Inflammatory macrophage treated with lipopolysaccharide for 1 hour (primary cell): ENCODE data around the gene KCNN2.
A peak's percentile ranks its signal among the peaks of the same experiment; 100 is the strongest.

Source experiments
- DNase-seq, 2 donors: peaks; one replicate each; pipeline ENCODE4 v3.0.0-alpha.2; 2020 to 2022

The KCNN2 gene

GRCh38 chr5:114361724-114362196, at the start of gene KCNN2:
Gene KCNN2 (plus strand): TSS chr5:114362070. CDS start chr5:114362140, 70 bp downstream.
- DNase-seq: no peak

DNA sequence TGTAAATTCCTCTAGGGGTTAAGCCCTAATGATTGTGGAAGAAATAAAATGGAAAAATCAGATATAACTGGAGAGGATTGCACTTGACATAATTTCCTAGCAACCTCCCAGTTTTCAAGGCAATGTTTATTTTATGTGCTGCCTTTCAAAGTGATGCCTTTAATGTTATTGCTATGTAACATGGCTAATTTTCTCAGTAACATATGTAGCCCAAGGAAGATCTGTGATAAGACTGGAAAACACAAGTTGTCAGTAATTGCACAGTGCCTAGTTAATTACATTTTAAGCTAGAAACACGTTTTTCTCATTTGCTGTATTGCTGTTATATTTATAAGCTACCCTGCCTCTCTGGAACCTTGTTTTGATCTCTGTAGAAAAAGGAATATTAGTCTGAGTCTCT, 49.2 kb upstream of the KCNN2 start:
- DNase-seq: no peak

DNA sequence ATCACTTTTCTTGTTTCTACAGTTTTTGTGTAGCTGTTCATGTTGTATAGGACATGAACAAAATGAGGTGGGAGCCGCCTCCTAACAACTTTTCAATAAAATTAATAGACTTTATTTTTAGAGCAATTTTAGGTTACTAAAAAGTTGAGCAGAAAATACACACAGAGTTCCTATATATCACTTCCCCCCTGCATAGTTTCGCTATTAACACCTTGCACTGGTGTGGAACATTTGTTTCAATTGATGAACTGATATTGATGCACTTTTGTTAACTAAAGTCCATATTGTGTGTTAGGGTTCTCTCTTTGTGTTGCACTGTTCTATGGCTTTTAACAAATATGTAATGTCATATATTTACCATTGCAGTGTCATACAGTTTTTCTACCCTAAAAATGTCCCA, 47.8 kb upstream of the KCNN2 start:
- no peak for DNase-seq

DNA sequence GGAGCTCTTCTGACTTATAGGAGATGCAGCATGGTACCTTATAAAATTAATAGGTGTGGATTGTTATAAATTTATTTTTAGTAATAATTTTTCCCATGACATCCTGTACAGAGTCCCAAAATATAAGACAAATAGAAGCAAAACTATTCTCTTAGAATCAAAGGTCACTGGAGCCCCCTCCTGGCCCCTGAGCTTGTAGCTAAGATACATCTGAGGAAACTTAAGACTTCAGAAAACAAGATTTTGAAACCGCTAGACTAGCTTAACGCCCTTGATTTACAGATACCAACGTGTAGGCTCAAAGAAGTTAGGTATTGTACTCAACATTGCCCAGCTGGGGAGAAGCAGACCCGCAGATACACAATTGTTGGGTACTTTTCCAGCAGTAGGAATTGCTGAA, 45.7 kb upstream of the KCNN2 start:
- no peak for DNase-seq

GRCh38 chr5:114317751-114318150, 44.1 kb upstream of the KCNN2 start:
- DNase-seq: no peak

GRCh38 chr5:114319236-114319635, 42.6 kb upstream of the KCNN2 start:
- DNase-seq: no peak

DNA sequence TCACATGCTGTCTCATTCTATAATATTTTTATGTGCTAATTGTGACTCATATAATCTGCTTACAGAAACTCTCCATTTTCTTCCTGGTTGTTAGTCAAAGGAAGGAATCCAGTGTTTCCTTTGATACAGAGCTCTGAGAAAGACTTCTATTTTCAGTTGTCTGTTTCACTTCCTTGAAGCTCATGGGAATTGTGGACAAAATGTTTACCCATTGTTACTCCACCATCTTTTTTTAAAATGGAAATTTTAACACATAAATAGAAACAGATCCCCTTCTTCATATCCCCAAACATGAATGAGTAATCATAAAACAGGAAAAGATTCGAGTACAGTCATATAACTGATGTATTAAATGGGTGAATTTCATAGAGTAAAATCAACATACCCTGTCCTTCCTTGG, 42.0 kb upstream of the KCNN2 start:
- no peak for DNase-seq

DNA sequence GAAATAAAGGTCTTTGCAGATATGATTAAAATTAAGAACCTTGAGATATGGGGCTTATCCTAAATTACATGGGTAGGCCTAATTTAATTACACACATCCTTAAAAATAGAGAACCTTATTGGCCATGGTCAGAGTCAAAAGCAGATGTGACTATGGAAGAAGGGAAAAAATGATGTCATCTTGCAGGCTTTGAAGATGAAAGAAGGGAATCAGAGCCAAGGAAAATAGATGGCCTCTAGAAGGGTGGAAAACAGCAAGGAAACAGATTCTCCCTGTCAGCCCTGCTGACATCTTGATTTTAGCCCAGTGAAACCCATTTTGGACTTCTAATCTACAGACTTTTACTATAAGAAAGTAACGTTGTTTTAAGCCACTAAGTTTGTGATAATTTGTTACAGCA, 37.6 kb upstream of the KCNN2 start:
- DNase-seq: no peak

DNA sequence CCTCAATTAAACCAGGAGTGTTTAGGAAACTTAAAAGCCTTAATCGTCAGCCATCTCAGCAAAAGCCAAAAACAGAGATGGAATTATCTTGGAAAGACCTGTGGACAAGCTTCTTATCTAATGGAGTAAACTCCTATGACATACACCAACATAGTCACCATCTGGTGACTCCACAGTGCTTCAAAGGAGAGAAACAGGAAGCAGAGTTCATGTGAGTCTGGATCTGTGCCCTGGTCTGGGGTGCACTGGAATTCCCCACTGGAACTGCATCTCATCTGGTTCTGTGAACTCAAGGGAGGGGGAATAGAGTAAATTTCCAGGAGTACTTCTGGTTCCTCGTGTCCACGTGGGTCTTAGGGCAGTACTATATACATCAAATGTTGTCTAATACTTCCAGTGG, 36.3 kb upstream of the KCNN2 start:
- DNase-seq: peak; percentile 20 to 56

DNA sequence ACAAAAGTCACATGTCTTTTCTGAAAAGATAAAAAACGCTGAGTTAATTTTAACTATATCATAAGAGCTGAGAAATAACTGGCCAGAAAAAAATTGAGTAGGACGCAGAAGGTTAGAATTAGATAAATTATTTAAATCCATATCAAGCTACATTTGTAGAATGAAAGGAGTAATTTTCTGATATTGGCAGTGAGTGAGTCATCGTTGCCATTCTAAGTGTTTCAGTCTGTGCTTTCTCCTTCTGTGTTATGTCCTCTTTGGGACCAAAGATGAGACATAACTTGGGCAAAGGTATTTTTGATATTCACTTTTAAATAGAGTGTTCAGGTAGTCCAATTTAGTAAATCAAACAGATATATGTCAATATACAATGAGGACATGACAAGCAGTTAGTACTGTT, 34.4 kb upstream of the KCNN2 start:
- DNase-seq: no peak

DNA sequence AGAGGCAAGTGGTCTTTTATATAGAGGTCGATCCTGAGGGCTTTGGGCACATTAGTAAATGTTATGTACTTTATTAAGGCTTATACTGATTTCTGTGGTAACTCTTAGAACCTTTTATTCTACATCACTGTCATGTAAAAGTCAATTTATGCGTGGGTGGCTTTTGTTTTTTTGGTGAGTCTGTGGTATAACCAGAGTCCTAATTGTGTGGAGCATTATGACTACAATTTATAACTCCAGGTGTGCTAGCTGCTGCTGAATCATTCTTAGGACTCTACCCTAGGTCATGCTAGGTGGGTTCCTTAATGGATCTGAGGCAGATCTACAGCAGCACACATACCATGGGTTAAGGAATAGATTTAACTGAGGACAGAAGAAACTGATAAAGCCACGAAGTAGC, 33.9 kb upstream of the KCNN2 start:
- DNase-seq: no peak

DNA sequence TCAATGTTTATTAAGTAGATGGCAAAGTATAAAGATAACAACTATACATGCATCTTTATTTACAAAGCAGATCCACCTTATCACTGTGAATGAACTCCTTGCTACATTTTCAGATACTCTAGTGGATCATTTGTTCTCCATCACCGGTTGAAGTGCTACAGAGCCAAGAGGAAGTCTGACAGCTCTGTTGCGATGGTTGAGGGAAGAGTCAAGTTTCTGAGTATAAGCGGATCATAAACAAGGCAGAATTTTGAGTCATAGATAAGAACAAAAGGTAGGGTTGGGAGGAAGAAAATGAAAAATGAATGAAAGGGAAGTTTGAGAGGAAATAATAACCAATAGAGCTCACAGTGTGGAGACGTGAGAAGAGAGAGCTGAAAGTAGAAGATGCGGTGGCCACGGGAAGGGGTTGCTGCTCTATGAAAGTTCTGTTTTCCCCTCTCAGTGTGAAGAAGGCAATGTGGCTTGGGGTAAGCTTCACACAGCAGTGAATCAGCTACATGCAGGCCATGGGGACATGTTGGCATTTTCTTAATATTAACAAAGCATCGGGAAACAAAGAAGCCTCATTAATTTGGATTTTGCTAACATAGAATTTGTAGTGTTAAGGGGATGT, 30.8 kb upstream of the KCNN2 start:
- no peak for DNase-seq

DNA sequence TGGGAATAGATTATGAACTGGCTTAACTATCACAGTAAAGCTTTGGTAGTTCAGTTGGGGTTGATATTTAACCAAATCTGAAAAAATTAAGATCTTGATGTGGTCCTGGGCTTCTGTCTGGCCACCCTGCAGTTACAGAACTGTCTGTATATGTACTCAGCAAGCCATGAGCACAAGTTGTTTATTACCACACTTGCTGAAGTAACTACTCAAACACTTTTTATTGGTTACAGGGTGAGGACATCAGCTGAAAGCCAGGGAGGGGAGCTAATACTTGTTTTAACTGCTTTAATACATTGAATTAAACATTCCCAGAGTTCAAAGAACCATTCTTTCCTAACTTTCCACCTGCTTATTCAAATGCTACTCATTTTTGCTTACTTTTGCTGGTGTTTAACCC, 29.4 kb upstream of the KCNN2 start:
- DNase-seq: no peak

- DNase-seq: no peak
Measured at GRCh38 chr5:114332925-114333324, 28.9 kb upstream of the KCNN2 start.

DNA sequence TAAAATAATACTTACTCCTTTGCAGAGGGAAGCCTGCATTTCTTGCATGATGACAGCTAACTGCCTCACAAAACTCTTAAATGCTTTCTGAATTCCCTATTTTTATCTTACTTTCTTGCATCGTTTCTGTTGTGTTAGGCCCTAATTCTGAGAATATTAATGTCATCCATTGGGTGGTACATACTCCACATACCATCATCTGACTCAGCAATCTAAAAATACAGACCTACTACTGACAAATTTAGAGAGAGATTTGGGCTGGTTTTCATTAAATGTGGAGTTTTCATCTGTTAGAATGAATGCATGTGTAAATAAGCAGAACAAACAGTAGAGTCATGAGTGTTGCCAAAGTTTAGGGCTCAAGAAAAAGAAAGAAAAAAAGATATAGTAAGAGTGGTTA, 26.5 kb upstream of the KCNN2 start:
- DNase-seq: no peak

GRCh38 chr5:114339108-114339507, 22.8 kb upstream of the KCNN2 start:
- no peak for DNase-seq

- DNase-seq: no peak
Measured at GRCh38 chr5:114346181-114346580, 15.7 kb upstream of the KCNN2 start.

GRCh38 chr5:114355086-114355830, 6.6 kb upstream of the KCNN2 start:
- DNase-seq: no peak

DNA sequence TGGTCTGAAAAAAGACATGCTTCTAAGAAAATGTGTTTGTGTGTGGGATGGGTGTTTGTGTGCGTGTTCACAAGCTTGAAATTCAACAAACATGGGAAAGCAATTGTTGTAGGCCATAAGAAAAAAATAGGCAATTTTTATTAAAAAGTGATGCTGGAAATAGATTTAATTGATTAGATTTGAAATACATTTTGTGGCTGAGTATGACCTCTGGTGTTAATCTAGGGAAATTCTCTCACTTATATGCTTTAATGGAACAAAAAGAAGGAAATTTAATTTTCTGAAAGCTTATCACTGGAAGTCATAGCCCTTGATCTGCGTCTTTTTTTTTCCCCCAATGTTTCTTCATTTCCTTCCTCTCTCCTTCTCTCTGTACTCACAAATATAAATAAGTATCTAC, 3.5 kb upstream of the KCNN2 start:
- DNase-seq: no peak

- no peak for DNase-seq
Measured at GRCh38 chr5:114360357-114360756, 1.5 kb upstream of the KCNN2 start.

DNA sequence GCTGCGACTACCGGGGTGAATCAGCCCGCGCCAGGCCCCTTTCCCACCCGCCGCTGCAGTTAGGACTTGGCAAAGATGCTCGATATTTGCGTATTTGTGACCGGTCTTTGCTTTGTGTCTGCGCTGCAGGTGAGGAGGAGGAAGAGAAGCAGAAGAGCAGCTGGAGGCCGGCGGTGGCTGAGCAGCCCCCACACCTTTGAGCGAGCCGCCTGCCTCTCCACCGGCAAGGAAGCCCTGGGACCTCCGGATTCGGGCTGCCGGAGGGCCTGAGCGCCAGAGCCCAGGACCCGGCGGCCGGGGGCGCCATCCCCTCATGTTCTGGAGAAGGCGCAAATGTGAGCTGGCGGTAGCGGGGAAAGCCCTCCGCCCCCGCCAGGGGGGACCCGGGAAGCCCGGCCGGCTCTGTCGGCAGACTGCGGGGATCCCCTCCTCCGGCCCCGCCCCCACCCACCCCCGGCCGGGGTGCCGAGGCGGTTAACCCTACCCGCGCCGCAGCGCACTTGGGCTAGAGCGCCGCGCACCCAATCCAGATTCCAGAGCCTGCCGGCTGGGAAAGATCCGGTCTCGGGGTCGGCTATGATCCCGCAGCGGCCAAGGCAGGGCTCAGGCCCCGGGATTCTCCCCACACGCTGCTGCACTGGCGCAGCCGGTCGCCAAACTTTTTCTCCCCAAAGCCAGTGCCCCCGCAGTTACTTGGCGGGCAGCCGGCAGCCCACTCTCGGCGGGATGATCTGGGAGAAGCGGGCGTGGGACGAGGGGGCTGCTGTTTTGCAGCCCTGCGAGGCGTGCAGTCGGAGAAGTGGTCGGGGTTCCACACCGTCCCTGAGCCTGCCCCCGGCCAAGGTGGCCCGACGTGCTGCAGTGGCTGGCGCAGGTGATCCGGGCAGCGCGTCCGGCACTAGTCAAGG, 800 bp upstream of the KCNN2 start:
- DNase-seq: peak in 1 of 2 donors; percentile 0

- no peak for DNase-seq
Measured at GRCh38 chr5:114362197-114362976, 517 bp downstream of the KCNN2 start.
